BJ (cell line): ENCODE data around the gene IMMT. TPM values are rescaled to one million over a fixed set of nuclear protein-coding genes. Genes with fewer than 3 reads are reported as not detected.

ENCODE experiments used
- CTCF ChIA-PET: fragments of 350-600 bp; formaldehyde crosslinking; extraction: SDS; loops from one replicate; lab custom pipeline; 2021; ENCODE audit warnings: antibody characterized with exemption, inconsistent platforms; lab: Yijun Ruan, JAX
- POLR2A ChIA-PET: fragments of 300-600 bp; sonication (Branson Sonifier 250); formaldehyde crosslinking; extraction: SDS; loops from one replicate; lab custom pipeline; 2021; ENCODE audit warnings: antibody characterized with exemption; lab: Charles Lee
- DNase-seq: peaks from one replicate; pipeline ENCODE4 v3.0.0-alpha.2; 2011; ENCODE audit warnings: low read depth
- H3K27me3 ChIP-seq: 2 replicates; pipeline ENCODE4 v1.6.0; 2011; ENCODE audit warnings: low read length; ENCODE audit not compliant: control insufficient read depth, insufficient read depth
- H3K36me3 ChIP-seq: 2 replicates; pipeline ENCODE4 v1.5.1; 2011; ENCODE audit warnings: low read length; ENCODE audit not compliant: control insufficient read depth, insufficient read depth
- H3K4me3 ChIP-seq: 2 replicates; pipeline ENCODE4 v1.5.1; 2011; ENCODE audit warnings: low read depth, mild to moderate bottlenecking, control low read depth, low read length
- polyA plus RNA-seq: library from polyadenylated mRNA; depleted of rRNA; stranded (reverse); fragments of >200 nt; gene quantifications from 2 replicates; pipeline ENCODE4 v1.2.3, GENCODE V29; 2011
- TF ChIP-seq, protein P1 (sequence below): IDR thresholded peaks from 2 replicates; pipeline ENCODE4 v1.5.1; 2011; ENCODE audit warnings: low read depth, mild to moderate bottlenecking, control low read depth, inconsistent platforms, low read length, moderate library complexity; ENCODE audit not compliant: insufficient read depth

Gene IMMT
- polyA plus RNA-seq, 1 experiment: 33.7 TPM

DNA sequence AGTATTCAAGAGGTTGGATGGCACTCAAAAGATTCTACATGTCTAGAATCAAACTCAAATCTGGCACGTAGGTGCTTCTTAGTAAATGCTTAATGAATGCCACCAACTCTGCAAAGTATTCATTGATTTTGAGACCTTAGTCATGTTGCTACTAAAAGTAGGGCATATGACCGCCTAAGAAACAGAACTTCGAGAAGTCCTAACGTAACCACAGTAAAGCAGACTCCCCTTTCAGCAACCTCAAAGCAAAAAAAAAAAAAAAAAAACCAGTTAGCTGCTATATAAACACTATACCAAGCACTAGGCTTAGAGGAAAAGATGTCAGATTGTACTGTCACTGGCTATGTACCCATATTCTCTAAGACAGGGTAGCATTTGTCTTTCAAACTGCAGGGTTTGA is 55.3 kb downstream of the IMMT start:
- CTCF ChIA-PET: no interaction called here
- TF ChIP-seq, protein P1, sequence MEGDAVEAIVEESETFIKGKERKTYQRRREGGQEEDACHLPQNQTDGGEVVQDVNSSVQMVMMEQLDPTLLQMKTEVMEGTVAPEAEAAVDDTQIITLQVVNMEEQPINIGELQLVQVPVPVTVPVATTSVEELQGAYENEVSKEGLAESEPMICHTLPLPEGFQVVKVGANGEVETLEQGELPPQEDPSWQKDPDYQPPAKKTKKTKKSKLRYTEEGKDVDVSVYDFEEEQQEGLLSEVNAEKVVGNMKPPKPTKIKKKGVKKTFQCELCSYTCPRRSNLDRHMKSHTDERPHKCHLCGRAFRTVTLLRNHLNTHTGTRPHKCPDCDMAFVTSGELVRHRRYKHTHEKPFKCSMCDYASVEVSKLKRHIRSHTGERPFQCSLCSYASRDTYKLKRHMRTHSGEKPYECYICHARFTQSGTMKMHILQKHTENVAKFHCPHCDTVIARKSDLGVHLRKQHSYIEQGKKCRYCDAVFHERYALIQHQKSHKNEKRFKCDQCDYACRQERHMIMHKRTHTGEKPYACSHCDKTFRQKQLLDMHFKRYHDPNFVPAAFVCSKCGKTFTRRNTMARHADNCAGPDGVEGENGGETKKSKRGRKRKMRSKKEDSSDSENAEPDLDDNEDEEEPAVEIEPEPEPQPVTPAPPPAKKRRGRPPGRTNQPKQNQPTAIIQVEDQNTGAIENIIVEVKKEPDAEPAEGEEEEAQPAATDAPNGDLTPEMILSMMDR: no peak
- no peak for DNase-seq
- POLR2A ChIA-PET: no interaction called here
- H3K36me3 ChIP-seq: peaks cover 18% of the 10 kb centered on the region
- H3K27me3 ChIP-seq: no peaks in the 10 kb centered on the region
- H3K4me3 ChIP-seq: no peak overlapping the region

DNA sequence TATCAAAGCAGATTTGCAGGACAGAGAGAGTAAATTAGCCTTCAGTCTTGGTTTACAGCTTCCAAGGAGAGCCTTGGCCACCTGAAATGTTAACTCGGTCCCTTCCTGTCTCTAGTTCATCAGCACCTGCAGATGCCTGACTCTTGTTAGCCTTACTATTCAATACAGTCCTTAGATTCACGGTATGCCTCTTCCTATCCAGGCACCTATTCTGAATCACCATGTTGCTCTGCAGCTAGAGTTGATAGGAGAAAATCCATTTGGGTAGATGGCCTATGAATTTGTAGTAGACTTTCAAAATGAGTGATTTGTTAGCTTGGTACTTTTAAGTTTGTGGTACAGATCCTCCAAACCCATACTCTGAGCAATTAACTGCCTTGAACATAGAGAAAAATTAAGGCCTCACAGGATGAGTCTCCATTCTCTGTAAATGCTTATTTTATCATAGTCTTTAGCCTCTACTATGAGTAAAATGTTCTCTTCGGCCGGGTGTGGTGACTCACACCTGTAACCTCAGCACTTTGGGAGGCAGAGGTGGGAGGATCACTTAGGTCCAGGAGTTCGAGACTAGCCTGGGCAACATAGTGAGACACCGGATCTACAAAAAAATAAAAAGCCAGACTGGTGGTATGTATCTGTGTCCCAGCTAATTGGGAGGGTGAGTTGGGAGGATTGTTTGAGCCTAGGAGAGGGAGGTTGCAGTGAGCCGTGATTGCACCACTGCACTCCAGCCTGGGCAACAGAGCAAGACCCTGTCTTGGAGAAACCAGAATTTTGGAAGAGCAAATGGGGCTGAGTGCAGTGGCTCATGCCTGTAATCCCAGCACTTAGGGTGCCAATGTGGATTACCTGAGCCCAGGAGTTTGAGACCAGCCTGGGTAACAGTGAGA is 56.3 kb downstream of the IMMT start:
- Histone ChIP-seq H3K4me3 (no peak overlapping the region), H3K36me3 (peaks cover 15% of the 10 kb centered on the region), H3K27me3 (no peaks in the 10 kb centered on the region)
- DNase-seq: no peak
- TF ChIP-seq, protein P1: no peak
- CTCF ChIA-PET: interaction anchor here (1.0 to 1.1 kb wide), 2 partner anchors 10 to 501 kb away, joined by 3 read pairs; no protein-coding TSS in a partner anchor
- POLR2A ChIA-PET: no interaction called here

DNA sequence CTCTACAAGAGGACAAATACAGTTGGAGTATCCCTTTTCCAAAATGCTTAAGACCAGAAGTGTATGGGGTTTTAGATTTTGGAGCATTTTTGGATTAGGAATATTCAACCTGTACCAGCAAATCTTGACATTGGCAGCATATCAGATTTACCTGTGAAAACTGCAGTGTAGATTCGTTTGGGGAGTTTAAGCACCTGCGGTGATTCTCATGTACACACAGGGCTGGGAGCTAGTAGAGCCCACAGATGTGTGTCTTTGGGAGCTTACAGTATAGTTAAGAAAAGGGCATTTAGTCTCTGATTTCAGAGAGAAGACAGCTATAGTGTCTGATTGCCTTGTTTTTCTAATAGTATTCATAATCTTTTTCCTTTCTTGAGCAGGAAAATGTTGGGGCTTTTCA is 59.1 kb downstream of the IMMT start:
- Histone ChIP-seq H3K36me3 (peaks cover 20% of the 10 kb centered on the region), H3K4me3 (no peak overlapping the region), H3K27me3 (no peaks in the 10 kb centered on the region)
- DNase-seq: no peak
- CTCF ChIA-PET: no interaction called here
- POLR2A ChIA-PET: no interaction called here
- TF ChIP-seq, protein P1: no peak

DNA sequence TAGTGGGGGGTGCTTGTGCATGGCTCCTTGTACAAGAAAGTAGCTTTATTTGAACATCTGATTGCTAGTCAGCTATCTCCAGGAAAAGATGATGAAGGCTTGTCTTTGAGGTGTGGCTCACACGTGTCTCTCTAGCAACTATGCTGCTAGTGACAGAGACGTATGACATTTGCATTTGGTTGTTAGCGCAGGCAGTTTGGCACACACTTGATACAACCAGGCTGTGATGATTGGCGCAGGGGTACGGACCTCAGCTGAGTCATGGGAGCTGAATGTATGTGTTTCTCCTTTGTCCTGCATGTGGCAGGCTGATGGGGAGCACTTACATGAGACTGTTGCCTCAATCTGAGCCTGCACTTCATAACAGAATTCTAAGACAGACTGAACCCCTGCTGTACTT is 59.6 kb downstream of the IMMT start:
- no peak for DNase-seq
- TF ChIP-seq, protein P1: no peak
- ChIA-PET POLR2A (no interaction called here), CTCF (no interaction called here)
- Histone ChIP-seq H3K27me3 (no peaks in the 10 kb centered on the region), H3K36me3 (peaks cover 18% of the 10 kb centered on the region), H3K4me3 (no peak overlapping the region)

DNA sequence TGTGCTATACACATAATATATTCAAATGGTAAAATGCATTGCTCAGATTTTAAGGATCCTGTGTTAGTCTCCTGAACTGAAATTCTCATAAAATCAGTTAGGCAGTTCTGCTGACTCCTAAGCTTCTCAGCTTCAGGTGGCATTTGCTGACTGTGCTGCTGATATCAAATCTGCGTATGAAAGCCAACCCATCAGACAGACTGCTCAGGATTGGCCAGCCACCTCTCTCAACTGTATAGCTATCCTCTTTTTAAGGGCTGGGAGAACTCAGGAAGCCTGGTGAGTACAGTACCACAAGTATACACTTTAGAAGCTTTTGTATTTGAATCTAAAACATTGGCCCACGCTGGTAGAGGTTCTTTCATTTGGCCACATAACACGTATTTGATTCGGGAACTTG is 60.6 kb downstream of the IMMT start:
- CTCF ChIA-PET: no interaction called here
- POLR2A ChIA-PET: no interaction called here
- H3K36me3 ChIP-seq: peaks cover 22% of the 10 kb centered on the region

More for the DNA sequence above, 60.6 kb downstream of the IMMT start:
- no peak overlapping the region for H3K4me3 ChIP-seq
- TF ChIP-seq, protein P1: no peak
- no peaks in the 10 kb centered on the region for H3K27me3 ChIP-seq
- DNase-seq: no peak
